ENCODE measurements around the gene FITM2.

Gene FITM2

GRCh38 chr20:44274303-44275017, 36.5 kb downstream of the FITM2 start:
- no peak for DNase-seq

- DNase-seq = no peak
These were observed 37.5 kb downstream of the FITM2 start for GRCh38 chr20:44273231-44274215.

GRCh38 chr20:44271915-44272663, 38.9 kb downstream of the FITM2 start:
- no peak for DNase-seq

- DNase-seq = no peak
These were observed 42.2 kb downstream of the FITM2 start for GRCh38 chr20:44268802-44269201.

GRCh38 chr20:44264287-44264686, 46.7 kb downstream of the FITM2 start:
- no peak for DNase-seq

- no peak for DNase-seq
These were observed 52.6 kb downstream of the FITM2 start for GRCh38 chr20:44258226-44258890.

- DNase-seq = no peak
These were observed 54.0 kb downstream of the FITM2 start for GRCh38 chr20:44256961-44257360.

- no peak for DNase-seq
These were observed 55.1 kb downstream of the FITM2 start for GRCh38 chr20:44255942-44256341.

- DNase-seq = no peak
These were observed 56.9 kb downstream of the FITM2 start for GRCh38 chr20:44254073-44254472.

GRCh38 chr20:44253528-44253927, 57.5 kb downstream of the FITM2 start:
- no peak for DNase-seq

Measured in 8988T (cell line).